Fibroblast of lung (primary cell): Measurements from ENCODE around the gene TBC1D9. TPM values are rescaled to one million over a fixed set of nuclear protein-coding genes. Genes with fewer than 3 reads are reported as not detected.

Experiments
- DNase-seq, 2 donors: peaks; one replicate each; pipeline versions ENCODE4 v3.0.0 to v3.0.0-alpha.2; 2010; ENCODE audit warnings: low read depth in 2 of 2
- H2AFZ ChIP-seq: 2 replicates; pipeline ENCODE4 v1.5.1; 2012; ENCODE audit warnings: low read length, control low read depth, inconsistent platforms
- H3K27ac ChIP-seq: 2 replicates; pipeline ENCODE4 v1.5.1; 2011; ENCODE audit warnings: low read length, control low read depth; ENCODE audit not compliant: insufficient read depth
- H3K27me3 ChIP-seq: 2 replicates; pipeline ENCODE4 v1.5.1; 2011; ENCODE audit warnings: mild to moderate bottlenecking, low read length; ENCODE audit not compliant: control insufficient read depth, insufficient read depth
- H3K36me3 ChIP-seq: 2 replicates; pipeline ENCODE4 v1.5.1; 2011; ENCODE audit warnings: low read length; ENCODE audit not compliant: control insufficient read depth, insufficient read depth
- H3K4me1 ChIP-seq: 2 replicates; pipeline ENCODE4 v1.5.1; 2011; ENCODE audit warnings: low read length; ENCODE audit not compliant: control insufficient read depth, insufficient read depth; ENCODE audit errors: extremely low read depth
- H3K4me2 ChIP-seq: 2 replicates; pipeline ENCODE4 v1.5.1; 2011; ENCODE audit warnings: low read length, control low read depth; ENCODE audit not compliant: insufficient read depth; ENCODE audit errors: extremely low read depth
- H3K4me3 ChIP-seq, 4 experiments: fragments of 200-600 bp in 1 of 4; sonication (generic) in 1 of 4; replicated peaks in 1 of 4; 2 replicates each; pipeline ENCODE4 v1.5.1; 2011 to 2016; ENCODE audit warnings: low read length in 4 of 4, low read depth in 3 of 4, mild to moderate bottlenecking in 3 of 4, control low read depth in 2 of 4, inconsistent platforms in 1 of 4, mixed read lengths in 1 of 4; ENCODE audit not compliant: insufficient read depth in 1 of 4; ENCODE audit errors: control extremely low read depth in 1 of 4
- H3K79me2 ChIP-seq: 2 replicates; pipeline ENCODE4 v1.5.1; 2012; ENCODE audit warnings: mild to moderate bottlenecking, low read length, inconsistent platforms; ENCODE audit not compliant: control insufficient read depth, insufficient read depth
- H3K9ac ChIP-seq: 2 replicates; pipeline ENCODE4 v1.5.1; 2011; ENCODE audit warnings: mild to moderate bottlenecking, low read length, control low read depth; ENCODE audit not compliant: insufficient read depth
- H3K9me3 ChIP-seq: 2 replicates; pipeline ENCODE4 v1.5.1; 2012; ENCODE audit warnings: low read depth, low read length; ENCODE audit not compliant: control insufficient read depth, insufficient read depth
- H4K20me1 ChIP-seq: 2 replicates; pipeline ENCODE4 v1.5.1; 2011; ENCODE audit warnings: low read length; ENCODE audit not compliant: control insufficient read depth, insufficient read depth; ENCODE audit errors: extremely low read depth
- EZH2 ChIP-seq: IDR thresholded peaks from 2 replicates; pipeline ENCODE4 v1.5.1; 2012; ENCODE audit warnings: low read length, control low read depth, mild to moderate bottlenecking; ENCODE audit errors: missing control alignments
- polyA plus RNA-seq, 2 donors: library from polyadenylated mRNA; depleted of rRNA in 1 of 2; stranded (reverse) in 1 of 2; unstranded in 1 of 2; fragments of >200 nt; gene quantifications; 2 replicates each; pipeline ENCODE4 v1.2.1, GENCODE V29; 2011 to 2012; ENCODE audit warnings: missing spikeins in 1 of 2
- total RNA-seq: library from RNA; depleted of rRNA; stranded (reverse); fragments of >200 nt; gene quantifications from 2 replicates; pipeline ENCODE4 v1.2.1, GENCODE V29; 2014
- TF ChIP-seq, protein P1 (sequence below), 2 donors: IDR thresholded peaks in 1 of 2; conservative IDR thresholded peaks in 1 of 2; 1 replicate in 1 of 2; 2 replicates in 1 of 2; pipeline ENCODE4 v1.5.1; 2011 to 2012; ENCODE audit warnings: low read length in 2 of 2, control low read depth in 1 of 2, inconsistent platforms in 1 of 2, low read depth in 1 of 2, mild to moderate bottlenecking in 1 of 2

TBC1D9 gene
- total and polyA plus RNA-seq, 2 donors (not counting 1 experiment from before 2014, with no cell fraction given) = 18.6 to 36.3 TPM

DNA sequence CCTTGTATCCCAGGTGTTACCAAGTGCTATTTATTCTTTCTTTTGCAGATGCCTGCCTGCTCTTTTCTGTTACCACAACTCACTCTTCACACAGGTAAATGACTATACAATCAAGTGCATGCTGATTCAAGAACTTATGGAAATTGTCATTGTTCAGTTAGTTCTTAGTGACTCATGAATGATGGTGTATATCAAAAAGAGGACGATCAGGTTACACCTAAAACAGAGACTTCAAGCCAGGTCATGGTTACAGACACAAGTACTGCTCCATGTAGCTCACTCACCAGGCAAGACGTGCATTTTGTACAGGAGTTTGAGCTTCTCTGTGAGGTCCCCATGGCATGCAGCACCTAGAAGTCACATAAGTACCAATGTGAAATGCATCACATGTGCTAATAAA, 128.2 kb downstream of the TBC1D9 start:
- H3K4me3 ChIP-seq = no peak overlapping the region
- no peak overlapping the region for H3K9ac ChIP-seq
- no peak for DNase-seq
- no peaks in the 10 kb centered on the region for H3K9me3 ChIP-seq
- no peak overlapping the region for H3K4me2 ChIP-seq
- TF ChIP-seq, protein P1, sequence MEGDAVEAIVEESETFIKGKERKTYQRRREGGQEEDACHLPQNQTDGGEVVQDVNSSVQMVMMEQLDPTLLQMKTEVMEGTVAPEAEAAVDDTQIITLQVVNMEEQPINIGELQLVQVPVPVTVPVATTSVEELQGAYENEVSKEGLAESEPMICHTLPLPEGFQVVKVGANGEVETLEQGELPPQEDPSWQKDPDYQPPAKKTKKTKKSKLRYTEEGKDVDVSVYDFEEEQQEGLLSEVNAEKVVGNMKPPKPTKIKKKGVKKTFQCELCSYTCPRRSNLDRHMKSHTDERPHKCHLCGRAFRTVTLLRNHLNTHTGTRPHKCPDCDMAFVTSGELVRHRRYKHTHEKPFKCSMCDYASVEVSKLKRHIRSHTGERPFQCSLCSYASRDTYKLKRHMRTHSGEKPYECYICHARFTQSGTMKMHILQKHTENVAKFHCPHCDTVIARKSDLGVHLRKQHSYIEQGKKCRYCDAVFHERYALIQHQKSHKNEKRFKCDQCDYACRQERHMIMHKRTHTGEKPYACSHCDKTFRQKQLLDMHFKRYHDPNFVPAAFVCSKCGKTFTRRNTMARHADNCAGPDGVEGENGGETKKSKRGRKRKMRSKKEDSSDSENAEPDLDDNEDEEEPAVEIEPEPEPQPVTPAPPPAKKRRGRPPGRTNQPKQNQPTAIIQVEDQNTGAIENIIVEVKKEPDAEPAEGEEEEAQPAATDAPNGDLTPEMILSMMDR (conservative IDR thresholded peaks at IDR 0.05 in 1 of 2, IDR thresholded peaks at IDR 0.05 in 1 of 2; ENCODE audit: low read depth in 1 of 2, low read length in 2 of 2) = no peak
- TF ChIP-seq EZH2 = no peak
- no peaks in the 10 kb centered on the region for H3K36me3 ChIP-seq
- no peak overlapping the region for H3K27ac ChIP-seq
- no peaks in the 10 kb centered on the region for H3K27me3 ChIP-seq
- no peak overlapping the region for H2AFZ ChIP-seq
- no peaks in the 10 kb centered on the region for H3K4me1 ChIP-seq
- H4K20me1 ChIP-seq = no peaks in the 10 kb centered on the region
- no peaks in the 10 kb centered on the region for H3K79me2 ChIP-seq

- DNase-seq = peak in 1 of 2 donors; percentile 17
- no peak overlapping the region for H3K4me2 ChIP-seq
- no peak overlapping the region for H3K9ac ChIP-seq
- no peaks in the 10 kb centered on the region for H4K20me1 ChIP-seq
- H3K79me2 ChIP-seq = no peaks in the 10 kb centered on the region
- no peaks in the 10 kb centered on the region for H3K4me1 ChIP-seq
- TF ChIP-seq, protein P1 (conservative IDR thresholded peaks at IDR 0.05 in 1 of 2, IDR thresholded peaks at IDR 0.05 in 1 of 2; ENCODE audit: low read depth in 1 of 2, low read length in 2 of 2) = peak in 1 of 2 donors; percentile 7
- no peak for TF ChIP-seq EZH2
- H3K36me3 ChIP-seq = peaks cover 6% of the 10 kb centered on the region
- no peaks in the 10 kb centered on the region for H3K9me3 ChIP-seq
- H3K27me3 ChIP-seq = no peaks in the 10 kb centered on the region
- H3K27ac ChIP-seq = no peak overlapping the region
- H3K4me3 ChIP-seq = no peak overlapping the region
- H2AFZ ChIP-seq = no peak overlapping the region
Measured at GRCh38 chr4:140626661-140627376, 129.4 kb downstream of the TBC1D9 start.

- no peak overlapping the region for H2AFZ ChIP-seq
- H3K4me2 ChIP-seq = no peak overlapping the region
- H3K9me3 ChIP-seq = no peaks in the 10 kb centered on the region
- H3K36me3 ChIP-seq = peaks cover 6% of the 10 kb centered on the region
- no peak overlapping the region for H3K27ac ChIP-seq
- H3K27me3 ChIP-seq = no peaks in the 10 kb centered on the region
- no peak for TF ChIP-seq EZH2
- TF ChIP-seq, protein P1 (conservative IDR thresholded peaks at IDR 0.05 in 1 of 2, IDR thresholded peaks at IDR 0.05 in 1 of 2; ENCODE audit: low read depth in 1 of 2, low read length in 2 of 2) = no peak
- H3K79me2 ChIP-seq = no peaks in the 10 kb centered on the region
- DNase-seq = no peak
- H3K4me1 ChIP-seq = no peaks in the 10 kb centered on the region
- H3K4me3 ChIP-seq = no peak overlapping the region
- H3K9ac ChIP-seq = no peak overlapping the region
- no peaks in the 10 kb centered on the region for H4K20me1 ChIP-seq
Measured at GRCh38 chr4:140622333-140622958, 133.7 kb downstream of the TBC1D9 start.
